ENCODE measurements around the gene NPLOC4. TPM values are rescaled to one million over a fixed set of nuclear protein-coding genes. Genes with fewer than 3 reads are reported as not detected.

NPLOC4 gene
- total RNA-seq, 1 experiment from 2014 or later, result 146 TPM

DNA sequence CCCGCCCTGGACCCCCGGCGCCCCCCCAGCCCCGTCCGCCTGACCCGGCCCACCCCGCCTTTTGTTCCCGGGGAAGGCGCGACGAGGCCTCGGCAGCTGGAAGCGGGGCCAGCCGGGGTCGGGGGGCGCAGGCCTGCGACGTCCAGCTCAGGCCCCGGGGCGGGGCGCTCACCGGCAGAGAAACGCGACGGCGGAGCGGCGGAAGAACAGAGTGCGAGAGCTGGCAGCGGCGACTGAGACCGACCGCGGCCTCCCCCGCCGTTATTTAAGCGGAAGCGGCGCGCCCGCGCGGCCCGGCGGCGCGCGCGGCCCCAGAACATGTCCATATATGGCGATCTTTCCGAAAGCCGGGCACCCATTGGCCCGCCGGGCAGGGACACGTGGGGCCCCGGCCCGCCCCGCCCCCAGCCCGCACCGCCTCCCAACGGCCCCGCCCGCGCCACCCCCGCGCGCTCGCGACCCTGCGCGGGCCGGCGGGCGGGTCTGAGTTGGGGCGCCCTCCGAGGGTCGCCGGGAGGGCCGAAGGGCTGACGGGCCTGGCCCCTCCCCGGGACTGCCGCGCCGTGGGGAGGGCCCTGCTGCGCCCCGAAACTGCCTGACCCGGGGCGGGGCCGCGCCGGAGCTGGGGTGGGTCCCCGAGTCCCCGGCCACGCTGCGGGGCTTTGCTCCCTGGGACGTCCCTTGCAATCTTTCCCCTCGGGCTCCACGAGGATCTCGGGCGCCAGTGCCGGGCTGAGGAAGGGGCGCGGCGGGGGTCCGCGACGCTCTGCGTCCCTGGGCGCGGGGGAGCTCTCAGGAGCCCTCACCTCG, 124.1 kb downstream of the NPLOC4 start, which contains the start of gene ACTG1:
TSS of gene ACTG1 (minus strand) at position 238 of the 810 bp plus-strand sequence. CDS start 445 bp downstream, outside the sequence.
- H3K4me1 Mint-ChIP-seq (ENCODE audit: low read depth, unreplicated experiment), result peaks cover 27% of the 10 kb centered on the region
- intact Hi-C loops (cut with micrococcal nuclease; ENCODE audit: unreplicated experiment), result loop anchor here (10.0 kb wide), 1 partner anchor 468 kb away; no protein-coding TSS in a partner anchor
- CTCF ChIA-PET, result no interaction called here
- peak within 1 kb of the TSS; percentile 100 for H3K27ac Mint-ChIP-seq (ENCODE audit: unreplicated experiment)
- peak within 1 kb of the TSS; percentile 100 for H3K4me3 Mint-ChIP-seq (ENCODE audit: low read depth, unreplicated experiment)
- H3K9me3 Mint-ChIP-seq (ENCODE audit: low read depth, unreplicated experiment), result no peaks in the 10 kb centered on the region
- peak; percentile 93 for DNase-seq
- TF ChIP-seq, protein P1, sequence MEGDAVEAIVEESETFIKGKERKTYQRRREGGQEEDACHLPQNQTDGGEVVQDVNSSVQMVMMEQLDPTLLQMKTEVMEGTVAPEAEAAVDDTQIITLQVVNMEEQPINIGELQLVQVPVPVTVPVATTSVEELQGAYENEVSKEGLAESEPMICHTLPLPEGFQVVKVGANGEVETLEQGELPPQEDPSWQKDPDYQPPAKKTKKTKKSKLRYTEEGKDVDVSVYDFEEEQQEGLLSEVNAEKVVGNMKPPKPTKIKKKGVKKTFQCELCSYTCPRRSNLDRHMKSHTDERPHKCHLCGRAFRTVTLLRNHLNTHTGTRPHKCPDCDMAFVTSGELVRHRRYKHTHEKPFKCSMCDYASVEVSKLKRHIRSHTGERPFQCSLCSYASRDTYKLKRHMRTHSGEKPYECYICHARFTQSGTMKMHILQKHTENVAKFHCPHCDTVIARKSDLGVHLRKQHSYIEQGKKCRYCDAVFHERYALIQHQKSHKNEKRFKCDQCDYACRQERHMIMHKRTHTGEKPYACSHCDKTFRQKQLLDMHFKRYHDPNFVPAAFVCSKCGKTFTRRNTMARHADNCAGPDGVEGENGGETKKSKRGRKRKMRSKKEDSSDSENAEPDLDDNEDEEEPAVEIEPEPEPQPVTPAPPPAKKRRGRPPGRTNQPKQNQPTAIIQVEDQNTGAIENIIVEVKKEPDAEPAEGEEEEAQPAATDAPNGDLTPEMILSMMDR (IDR thresholded peaks at IDR 0.05; ENCODE audit: unreplicated experiment), result no peak
- peaks cover 92% of the 10 kb centered on the region for H3K36me3 Mint-ChIP-seq (ENCODE audit: insufficient read depth, unreplicated experiment)
- H3K27me3 Mint-ChIP-seq (ENCODE audit: unreplicated experiment), result no peaks in the 10 kb centered on the region
- BruUV-seq (replicated peaks), result no TSS peak

DNA sequence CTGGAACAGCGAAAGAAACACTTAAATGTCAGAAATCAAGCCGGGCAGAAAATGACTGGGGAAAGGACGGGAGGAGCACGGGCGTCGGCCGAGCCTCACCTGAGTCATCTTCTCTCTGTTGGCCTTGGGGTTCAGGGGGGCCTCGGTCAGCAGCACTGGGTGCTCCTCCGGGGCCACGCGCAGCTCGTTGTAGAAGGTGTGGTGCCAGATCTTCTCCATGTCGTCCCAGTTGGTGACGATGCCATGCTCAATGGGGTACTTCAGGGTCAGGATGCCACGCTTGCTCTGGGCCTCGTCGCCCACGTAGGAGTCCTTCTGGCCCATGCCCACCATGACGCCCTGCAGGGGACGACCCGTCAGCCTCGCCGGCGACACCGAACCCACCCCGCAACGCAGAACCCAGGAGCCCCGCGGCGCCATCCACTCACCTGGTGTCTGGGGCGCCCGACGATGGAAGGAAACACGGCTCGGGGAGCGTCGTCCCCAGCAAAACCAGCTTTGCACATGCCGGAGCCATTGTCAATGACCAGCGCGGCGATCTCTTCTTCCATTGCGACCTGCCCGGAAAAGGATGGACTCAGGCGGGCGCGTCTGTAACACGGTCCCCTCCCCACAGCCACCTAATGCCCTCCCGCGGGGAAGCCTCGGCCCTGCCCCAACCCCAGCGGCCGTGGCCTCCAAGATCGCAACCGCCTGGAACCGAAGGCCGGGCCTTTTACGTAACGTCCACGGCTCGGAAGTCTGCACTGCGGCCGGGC, 124.9 kb downstream of the NPLOC4 start:
- H3K4me3 Mint-ChIP-seq (ENCODE audit: low read depth, unreplicated experiment), result peak overlapping the region; percentile 100
- H3K4me1 Mint-ChIP-seq (ENCODE audit: low read depth, unreplicated experiment), result peaks cover 26% of the 10 kb centered on the region
- no peaks in the 10 kb centered on the region for H3K9me3 Mint-ChIP-seq (ENCODE audit: low read depth, unreplicated experiment)
- no peaks in the 10 kb centered on the region for H3K27me3 Mint-ChIP-seq (ENCODE audit: unreplicated experiment)
- intact Hi-C loops (cut with micrococcal nuclease; ENCODE audit: unreplicated experiment), result loop anchor here (10.0 kb wide), 1 partner anchor 467 kb away; no protein-coding TSS in a partner anchor
- DNase-seq, result no peak
- CTCF ChIA-PET, result no interaction called here
- TSS peak; percentile 74 for BruUV-seq (replicated peaks)
- H3K36me3 Mint-ChIP-seq (ENCODE audit: insufficient read depth, unreplicated experiment), result peaks cover 98% of the 10 kb centered on the region
- peak overlapping the region; percentile 100 for H3K27ac Mint-ChIP-seq (ENCODE audit: unreplicated experiment)
- TF ChIP-seq, protein P1 (IDR thresholded peaks at IDR 0.05; ENCODE audit: unreplicated experiment), result no peak

DNA sequence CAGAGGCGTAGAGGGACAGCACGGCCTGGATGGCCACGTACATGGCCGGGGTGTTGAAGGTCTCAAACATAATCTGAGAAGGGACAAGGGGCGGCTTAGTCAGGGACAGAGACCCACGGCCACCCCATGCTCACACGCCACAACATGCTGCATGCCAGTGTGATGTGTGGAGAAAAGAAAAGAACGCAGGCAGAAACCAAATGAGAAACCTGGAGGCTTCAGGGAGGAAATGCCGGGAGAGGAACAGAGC, 125.4 kb downstream of the NPLOC4 start:
- TF ChIP-seq, protein P1 (IDR thresholded peaks at IDR 0.05; ENCODE audit: unreplicated experiment), result no peak

GRCh38 chr17:81510785-81511553, 125.9 kb downstream of the NPLOC4 start:
- Mint-ChIP-seq H3K9me3 (ENCODE audit: low read depth, unreplicated experiment) (no peaks in the 10 kb centered on the region), H3K27me3 (ENCODE audit: unreplicated experiment) (no peaks in the 10 kb centered on the region), H3K36me3 (ENCODE audit: insufficient read depth, unreplicated experiment) (peaks cover 100% of the 10 kb centered on the region), H3K4me1 (ENCODE audit: low read depth, unreplicated experiment) (peaks cover 18% of the 10 kb centered on the region), H3K4me3 (ENCODE audit: low read depth, unreplicated experiment) (peak overlapping the region; percentile 100), H3K27ac (ENCODE audit: unreplicated experiment) (peak overlapping the region; percentile 100)
- intact Hi-C loops (cut with micrococcal nuclease; ENCODE audit: unreplicated experiment), result loop anchor here (10.0 kb wide), 1 partner anchor 466 kb away; no protein-coding TSS in a partner anchor
- DNase-seq, result no peak
- no TSS peak for BruUV-seq (replicated peaks)
- TF ChIP-seq, protein P1 (IDR thresholded peaks at IDR 0.05; ENCODE audit: unreplicated experiment), result no peak
- CTCF ChIA-PET, result no interaction called here

More for the DNA sequence above, 125.4 kb downstream of the NPLOC4 start:
- H3K4me3 Mint-ChIP-seq (ENCODE audit: low read depth, unreplicated experiment), result peak overlapping the region; percentile 100
- CTCF ChIA-PET, result no interaction called here
- peak overlapping the region; percentile 100 for H3K27ac Mint-ChIP-seq (ENCODE audit: unreplicated experiment)
- H3K9me3 Mint-ChIP-seq (ENCODE audit: low read depth, unreplicated experiment), result no peaks in the 10 kb centered on the region
- intact Hi-C loops (cut with micrococcal nuclease; ENCODE audit: unreplicated experiment), result loop anchor here (10.0 kb wide), 1 partner anchor 467 kb away; no protein-coding TSS in a partner anchor
- no peak for DNase-seq
- BruUV-seq (replicated peaks), result no TSS peak
- H3K36me3 Mint-ChIP-seq (ENCODE audit: insufficient read depth, unreplicated experiment), result peaks cover 100% of the 10 kb centered on the region
- peaks cover 21% of the 10 kb centered on the region for H3K4me1 Mint-ChIP-seq (ENCODE audit: low read depth, unreplicated experiment)
- H3K27me3 Mint-ChIP-seq (ENCODE audit: unreplicated experiment), result no peaks in the 10 kb centered on the region
